Neural progenitor cell (in vitro differentiated cells): ENCODE data around the gene TAAR6. TPM values are rescaled to one million over a fixed set of nuclear protein-coding genes. Genes with fewer than 3 reads are reported as not detected.

Experiments used
- DNase-seq: peaks from one replicate; pipeline ENCODE4 v3.0.0-alpha.2; 2016; ENCODE audit warnings: low spot score
- H2AFZ ChIP-seq: fragments of 200-600 bp; sonication (generic); replicated peaks from 2 replicates; pipeline ENCODE4 v1.6.1; 2016; ENCODE audit warnings: antibody characterized with exemption
- H3F3A ChIP-seq: fragments of 200-600 bp; sonication (generic); 2 replicates; pipeline ENCODE4 v1.6.1; 2016; ENCODE audit warnings: antibody characterized with exemption, low read depth
- H3K27ac ChIP-seq: fragments of 200-600 bp; sonication (generic); 2 replicates; pipeline ENCODE4 v1.5.1; 2016; ENCODE audit warnings: mild to moderate bottlenecking
- H3K27me3 ChIP-seq: fragments of 200-600 bp; sonication (generic); 2 replicates; pipeline ENCODE4 v1.6.1; 2016; ENCODE audit warnings: mild to moderate bottlenecking, moderate library complexity
- H3K36me3 ChIP-seq: fragments of 200-600 bp; sonication (generic); 2 replicates; pipeline ENCODE4 v1.5.1; 2016
- H3K4me1 ChIP-seq: fragments of 200-600 bp; sonication (generic); 2 replicates; pipeline ENCODE4 v1.6.1; 2016; ENCODE audit warnings: mixed run types
- H3K4me2 ChIP-seq: fragments of 200-600 bp; sonication (generic); 2 replicates; pipeline ENCODE4 v1.6.1; 2016
- H3K4me3 ChIP-seq: fragments of 200-600 bp; sonication (generic); 2 replicates; pipeline ENCODE4 v1.5.1; 2016
- H3K79me2 ChIP-seq: fragments of 200-600 bp; sonication (generic); 2 replicates; pipeline ENCODE4 v1.6.1; 2016; ENCODE audit warnings: low read depth
- H3K9ac ChIP-seq: fragments of 200-600 bp; sonication (generic); 2 replicates; pipeline ENCODE4 v1.6.1; 2016
- H3K9me3 ChIP-seq: fragments of 200-600 bp; sonication (generic); 2 replicates; pipeline ENCODE4 v1.5.1; 2016; ENCODE audit warnings: low read depth
- H4K20me1 ChIP-seq: fragments of 200-600 bp; sonication (generic); 2 replicates; pipeline ENCODE4 v1.6.1; 2016; ENCODE audit warnings: low read depth
- H3K27ac Mint-ChIP-seq: 3 replicates; pipeline ENCODE4 v1.8.0; 2021; ENCODE audit warnings: mixed read lengths
- H3K27me3 Mint-ChIP-seq: 2 replicates; pipeline ENCODE4 v1.8.0; 2022; ENCODE audit warnings: low read depth, mild to moderate bottlenecking, inconsistent platforms, moderate library complexity, mixed read lengths; ENCODE audit not compliant: insufficient read depth
- H3K36me3 Mint-ChIP-seq: 3 replicates; pipeline ENCODE4 v1.8.0; 2021; ENCODE audit warnings: mixed read lengths
- H3K4me1 Mint-ChIP-seq: 3 replicates; pipeline ENCODE4 v1.8.0; 2021; ENCODE audit warnings: mixed read lengths
- H3K4me3 Mint-ChIP-seq: 3 replicates; pipeline ENCODE4 v1.8.0; 2021; ENCODE audit warnings: mild to moderate bottlenecking, moderate library complexity, mixed read lengths
- H3K9me3 Mint-ChIP-seq: 3 replicates; pipeline ENCODE4 v1.8.0; 2020; ENCODE audit warnings: mixed read lengths
- CTCF ChIP-seq: fragments of 200-600 bp; sonication (generic); IDR thresholded peaks from 2 replicates; pipeline ENCODE4 v1.5.1; 2017; ENCODE audit warnings: antibody characterized with exemption, mild to moderate bottlenecking
- EZH2 ChIP-seq: fragments of 200-600 bp; sonication (generic); IDR thresholded peaks from 2 replicates; pipeline ENCODE4 v1.6.1; 2017; ENCODE audit warnings: antibody characterized with exemption, mild to moderate bottlenecking, moderate library complexity
- EZH2phosphoT487 ChIP-seq: fragments of 200-600 bp; sonication (generic); IDR thresholded peaks from 2 replicates; pipeline ENCODE4 v1.6.1; 2017; ENCODE audit warnings: antibody characterized with exemption
- small RNA-seq: library from RNA; depleted of rRNA; stranded (forward); fragments of <200 nt; gene quantifications from one replicate; pipeline ENCODE3, GENCODE V24; 2015
- total RNA-seq: library from RNA; depleted of rRNA; stranded (reverse); fragments of >200 nt; gene quantifications from 2 replicates; pipeline ENCODE4 v1.2.3, GENCODE V29; 2015; ENCODE audit warnings: low replicate concordance

TAAR6 gene
- total RNA-seq, 1 donor from 2014 or later = not detected

GRCh38 chr6:132612449-132613108 is 42.5 kb downstream of the TAAR6 start:
- no peak overlapping the region for H3K9ac ChIP-seq
- Mint-ChIP-seq H3K27me3 (no peaks in the 10 kb centered on the region), H3K4me1 (peaks cover 27% of the 10 kb centered on the region), H3K36me3 (no peaks in the 10 kb centered on the region), H3K4me3 (no peak overlapping the region), H3K9me3 (no peaks in the 10 kb centered on the region), H3K27ac (no peak overlapping the region)
- no peaks in the 10 kb centered on the region for H3K36me3 ChIP-seq
- H3K27ac ChIP-seq = no peak overlapping the region
- H3K4me3 ChIP-seq = no peak overlapping the region
- H3K9me3 ChIP-seq = no peaks in the 10 kb centered on the region
- H3K4me2 ChIP-seq = no peak overlapping the region
- H3K79me2 ChIP-seq = no peaks in the 10 kb centered on the region
- H3K4me1 ChIP-seq = peaks cover 11% of the 10 kb centered on the region
- TF ChIP-seq EZH2phosphoT487 (no peak), CTCF (no peak), EZH2 (no peak)
- H3K27me3 ChIP-seq = no peaks in the 10 kb centered on the region
- DNase-seq = no peak
- H3F3A ChIP-seq = no peaks in the 10 kb centered on the region
- H2AFZ ChIP-seq = no peak overlapping the region
- no peaks in the 10 kb centered on the region for H4K20me1 ChIP-seq

- Mint-ChIP-seq H3K4me3 (no peak overlapping the region), H3K36me3 (no peaks in the 10 kb centered on the region), H3K27me3 (no peaks in the 10 kb centered on the region), H3K27ac (no peak overlapping the region), H3K9me3 (no peaks in the 10 kb centered on the region), H3K4me1 (peaks cover 14% of the 10 kb centered on the region)
- Histone ChIP-seq H2AFZ (no peak overlapping the region), H3K27ac (no peak overlapping the region), H4K20me1 (no peaks in the 10 kb centered on the region), H3K9ac (no peak overlapping the region), H3K9me3 (no peaks in the 10 kb centered on the region), H3K4me1 (peaks cover 11% of the 10 kb centered on the region), H3K79me2 (no peaks in the 10 kb centered on the region), H3K27me3 (no peaks in the 10 kb centered on the region), H3F3A (no peaks in the 10 kb centered on the region), H3K4me3 (no peak overlapping the region), H3K36me3 (no peaks in the 10 kb centered on the region), H3K4me2 (no peak overlapping the region)
- DNase-seq = no peak
- no peak for TF ChIP-seq CTCF
Measured at GRCh38 chr6:132614554-132614953, 44.4 kb downstream of the TAAR6 start.

- H3K9me3 Mint-ChIP-seq = no peaks in the 10 kb centered on the region
- TF ChIP-seq EZH2 (no peak), CTCF (no peak), EZH2phosphoT487 (no peak)
- Histone ChIP-seq H3K4me2 (peak overlapping the region; percentile 27), H3K36me3 (no peaks in the 10 kb centered on the region), H4K20me1 (no peaks in the 10 kb centered on the region), H3F3A (no peaks in the 10 kb centered on the region), H3K27me3 (no peaks in the 10 kb centered on the region), H3K79me2 (no peaks in the 10 kb centered on the region), H3K4me3 (no peak overlapping the region), H2AFZ (peak overlapping the region; percentile 35), H3K4me1 (peaks cover 11% of the 10 kb centered on the region), H3K27ac (no peak overlapping the region), H3K9me3 (no peaks in the 10 kb centered on the region), H3K9ac (no peak overlapping the region)
- no peaks in the 10 kb centered on the region for H3K27me3 Mint-ChIP-seq
- DNase-seq = no peak
- no peaks in the 10 kb centered on the region for H3K36me3 Mint-ChIP-seq
- no peak overlapping the region for H3K4me3 Mint-ChIP-seq
- H3K4me1 Mint-ChIP-seq = peaks cover 10% of the 10 kb centered on the region
- H3K27ac Mint-ChIP-seq = peak overlapping the region; percentile 50
Measured at GRCh38 chr6:132616677-132617076, 46.6 kb downstream of the TAAR6 start.

Small RNA genes within 50 kb of the gene (small RNA-seq; reads per million reads assigned to genes)
- gene TAAR7P = not detected

Other genes with a start within 250 kb of the TAAR6 start
- 2.3 and 4.8 TPM in 2 replicates for gene MOXD1, start 168.8 kb upstream of the TAAR6 start, total RNA-seq
- 27.8 and 35.4 TPM in 2 replicates for gene STX7, start 57.2 kb upstream of the TAAR6 start, total RNA-seq
- not detected in 2 replicates for gene TAAR9, start 32.0 kb upstream of the TAAR6 start, total RNA-seq
- gene TAAR8, start 17.6 kb upstream of the TAAR6 start, total RNA-seq = not detected in 2 replicates
- not detected in 2 replicates for gene TAAR5, start 19.4 kb downstream of the TAAR6 start, total RNA-seq
- gene TAAR2, start 54.0 kb downstream of the TAAR6 start, total RNA-seq = not detected in 2 replicates
- not detected in 2 replicates for gene TAAR1, start 88.9 kb downstream of the TAAR6 start, total RNA-seq
- not detected in 2 replicates for gene VNN1, start 143.7 kb downstream of the TAAR6 start, total RNA-seq
- not detected in 2 replicates for gene VNN2, start 187.6 kb downstream of the TAAR6 start, total RNA-seq
- gene SLC18B1, start 228.3 kb downstream of the TAAR6 start, total RNA-seq = 4.2 and 5.1 TPM in 2 replicates
- 1,494 and 2,045 TPM in 2 replicates for gene RPS12, start 244.2 kb downstream of the TAAR6 start, total RNA-seq